ENCODE results near the gene PSKH1. TPM values are rescaled to one million over a fixed set of nuclear protein-coding genes. Genes with fewer than 3 reads are reported as not detected.

Gene PSKH1
- total RNA-seq, 1 donor from 2014 or later = 19.5 TPM

DNA sequence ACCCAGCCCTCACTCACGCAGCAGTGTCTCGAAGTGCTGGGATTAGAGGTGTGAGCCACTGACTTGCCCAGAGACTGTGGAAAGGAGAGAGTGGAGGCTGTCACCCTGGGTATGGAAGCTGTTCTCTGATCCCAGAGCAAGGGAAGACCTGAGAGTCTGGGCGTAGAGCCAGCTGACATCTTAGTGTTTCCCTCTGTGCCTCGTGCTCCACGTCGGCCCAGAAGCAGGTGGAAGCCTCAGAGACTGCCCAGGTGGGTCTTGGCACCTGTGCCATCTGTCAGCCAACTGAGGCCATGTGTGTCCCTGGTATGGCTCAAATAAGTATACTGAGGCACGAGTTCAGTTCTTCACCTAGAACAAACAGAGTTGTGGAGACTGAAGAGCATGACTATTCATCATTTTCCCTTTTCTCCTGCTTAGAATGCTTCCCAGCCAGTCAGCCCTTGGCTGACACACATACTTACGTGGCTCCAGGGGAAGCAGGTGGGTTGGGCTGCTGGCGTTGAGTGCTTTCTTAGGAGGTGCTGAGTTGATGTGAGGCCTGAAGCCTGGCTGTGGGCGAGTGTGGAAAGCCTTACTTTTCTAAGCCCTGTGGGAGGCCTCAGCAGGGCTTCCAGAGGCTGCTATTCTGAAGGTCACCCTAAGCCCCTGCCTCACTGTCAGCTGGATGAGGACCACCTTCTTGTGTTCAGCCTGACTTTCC is 30.5 kb downstream of the PSKH1 start:
- Histone ChIP-seq H3K4me3 (no peak overlapping the region), H3K9me3 (replicated peaks) (no peaks in the 10 kb centered on the region), H3K27ac (replicated peaks) (peak overlapping the region; percentile 28), H3K4me1 (peaks cover 90% of the 10 kb centered on the region), H3K27me3 (ENCODE audit: low read depth) (no peaks in the 10 kb centered on the region), H3K36me3 (peaks cover 13% of the 10 kb centered on the region)
- intact Hi-C loops (cut with micrococcal nuclease) = no loop called here
- TF ChIP-seq, protein P1, sequence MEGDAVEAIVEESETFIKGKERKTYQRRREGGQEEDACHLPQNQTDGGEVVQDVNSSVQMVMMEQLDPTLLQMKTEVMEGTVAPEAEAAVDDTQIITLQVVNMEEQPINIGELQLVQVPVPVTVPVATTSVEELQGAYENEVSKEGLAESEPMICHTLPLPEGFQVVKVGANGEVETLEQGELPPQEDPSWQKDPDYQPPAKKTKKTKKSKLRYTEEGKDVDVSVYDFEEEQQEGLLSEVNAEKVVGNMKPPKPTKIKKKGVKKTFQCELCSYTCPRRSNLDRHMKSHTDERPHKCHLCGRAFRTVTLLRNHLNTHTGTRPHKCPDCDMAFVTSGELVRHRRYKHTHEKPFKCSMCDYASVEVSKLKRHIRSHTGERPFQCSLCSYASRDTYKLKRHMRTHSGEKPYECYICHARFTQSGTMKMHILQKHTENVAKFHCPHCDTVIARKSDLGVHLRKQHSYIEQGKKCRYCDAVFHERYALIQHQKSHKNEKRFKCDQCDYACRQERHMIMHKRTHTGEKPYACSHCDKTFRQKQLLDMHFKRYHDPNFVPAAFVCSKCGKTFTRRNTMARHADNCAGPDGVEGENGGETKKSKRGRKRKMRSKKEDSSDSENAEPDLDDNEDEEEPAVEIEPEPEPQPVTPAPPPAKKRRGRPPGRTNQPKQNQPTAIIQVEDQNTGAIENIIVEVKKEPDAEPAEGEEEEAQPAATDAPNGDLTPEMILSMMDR (IDR thresholded peaks at IDR 0.05; ENCODE audit: borderline replicate concordance) = no peak
- DNase-seq = no peak

DNA sequence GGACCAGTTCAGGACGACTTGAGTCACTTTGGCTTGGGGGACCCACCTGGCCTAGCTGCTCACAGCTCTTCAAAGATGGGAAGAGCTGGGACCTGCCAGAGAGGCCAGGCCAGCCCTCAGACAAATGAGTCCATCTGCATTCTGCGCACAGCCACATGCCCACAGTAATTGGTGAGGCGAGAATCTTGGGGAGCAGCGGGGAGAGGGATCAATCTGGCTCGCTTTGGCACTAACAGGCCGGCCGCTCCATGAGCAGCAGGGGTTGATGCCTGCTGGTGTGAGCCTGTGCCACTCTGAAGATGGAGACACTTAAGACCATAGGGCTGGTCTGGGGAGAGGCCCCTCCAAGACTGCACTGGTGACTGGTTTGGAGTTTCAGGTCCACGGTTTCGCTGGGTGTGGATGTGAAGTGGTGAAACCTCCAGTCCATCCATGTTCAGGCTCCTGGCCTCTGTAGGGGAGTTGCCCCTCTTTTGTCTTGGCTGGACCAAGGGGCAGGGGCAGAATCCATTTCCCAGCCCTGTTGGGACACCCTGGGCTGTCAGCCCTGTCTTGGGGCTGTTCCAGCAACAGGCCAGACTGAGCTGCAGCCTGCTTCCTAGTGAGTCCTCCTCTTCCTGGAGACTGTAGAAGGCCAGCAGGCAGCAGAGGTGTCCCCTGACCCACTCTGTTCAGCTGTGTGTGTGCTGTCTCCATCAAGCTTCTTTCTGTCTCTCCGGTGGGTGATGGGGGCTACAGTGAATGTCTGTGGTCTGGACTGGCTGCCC is 31.3 kb downstream of the PSKH1 start:
- TF ChIP-seq, protein P1 (IDR thresholded peaks at IDR 0.05; ENCODE audit: borderline replicate concordance) = no peak
- no peaks in the 10 kb centered on the region for H3K27me3 ChIP-seq (ENCODE audit: low read depth)
- H3K27ac ChIP-seq (replicated peaks) = no peak overlapping the region
- peaks cover 16% of the 10 kb centered on the region for H3K36me3 ChIP-seq
- no peak for DNase-seq
- intact Hi-C loops (cut with micrococcal nuclease) = no loop called here
- no peak overlapping the region for H3K4me3 ChIP-seq
- H3K4me1 ChIP-seq = peaks cover 84% of the 10 kb centered on the region
- H3K9me3 ChIP-seq (replicated peaks) = no peaks in the 10 kb centered on the region

DNA sequence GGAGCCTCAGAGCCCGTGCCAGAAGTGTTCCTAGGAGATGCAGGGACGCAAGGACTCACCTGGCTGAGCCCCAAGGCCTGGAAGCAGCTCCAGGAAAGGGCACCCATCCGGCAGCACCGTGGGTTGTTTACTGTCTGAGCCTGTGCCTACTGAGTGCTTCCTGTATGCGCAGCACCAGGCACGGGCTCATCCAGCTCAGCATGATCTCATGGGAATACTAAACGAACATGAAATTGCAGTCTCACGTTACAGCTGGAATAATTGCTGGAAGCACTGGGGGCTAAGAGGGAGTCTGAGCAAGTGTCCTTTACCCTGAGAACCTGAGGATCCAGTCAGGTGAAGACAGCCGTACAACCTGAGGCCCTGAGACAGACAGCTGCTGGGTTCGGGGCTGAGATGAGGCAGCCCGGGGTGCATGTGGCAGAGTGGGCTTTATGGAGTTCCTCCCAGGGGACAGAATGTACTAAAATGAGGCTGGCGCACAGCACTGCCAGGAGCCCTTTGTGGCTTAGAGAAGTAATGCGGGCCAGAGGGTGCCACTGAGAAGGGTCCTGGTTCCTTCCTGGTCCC is 33.2 kb downstream of the PSKH1 start:
- Histone ChIP-seq H3K4me1 (peaks cover 64% of the 10 kb centered on the region), H3K27ac (replicated peaks) (peak overlapping the region; percentile 62), H3K4me3 (no peak overlapping the region), H3K36me3 (peaks cover 26% of the 10 kb centered on the region), H3K9me3 (replicated peaks) (no peaks in the 10 kb centered on the region), H3K27me3 (ENCODE audit: low read depth) (no peaks in the 10 kb centered on the region)
- TF ChIP-seq, protein P1 (IDR thresholded peaks at IDR 0.05; ENCODE audit: borderline replicate concordance) = no peak
- no peak for DNase-seq
- intact Hi-C loops (cut with micrococcal nuclease) = no loop called here

DNA sequence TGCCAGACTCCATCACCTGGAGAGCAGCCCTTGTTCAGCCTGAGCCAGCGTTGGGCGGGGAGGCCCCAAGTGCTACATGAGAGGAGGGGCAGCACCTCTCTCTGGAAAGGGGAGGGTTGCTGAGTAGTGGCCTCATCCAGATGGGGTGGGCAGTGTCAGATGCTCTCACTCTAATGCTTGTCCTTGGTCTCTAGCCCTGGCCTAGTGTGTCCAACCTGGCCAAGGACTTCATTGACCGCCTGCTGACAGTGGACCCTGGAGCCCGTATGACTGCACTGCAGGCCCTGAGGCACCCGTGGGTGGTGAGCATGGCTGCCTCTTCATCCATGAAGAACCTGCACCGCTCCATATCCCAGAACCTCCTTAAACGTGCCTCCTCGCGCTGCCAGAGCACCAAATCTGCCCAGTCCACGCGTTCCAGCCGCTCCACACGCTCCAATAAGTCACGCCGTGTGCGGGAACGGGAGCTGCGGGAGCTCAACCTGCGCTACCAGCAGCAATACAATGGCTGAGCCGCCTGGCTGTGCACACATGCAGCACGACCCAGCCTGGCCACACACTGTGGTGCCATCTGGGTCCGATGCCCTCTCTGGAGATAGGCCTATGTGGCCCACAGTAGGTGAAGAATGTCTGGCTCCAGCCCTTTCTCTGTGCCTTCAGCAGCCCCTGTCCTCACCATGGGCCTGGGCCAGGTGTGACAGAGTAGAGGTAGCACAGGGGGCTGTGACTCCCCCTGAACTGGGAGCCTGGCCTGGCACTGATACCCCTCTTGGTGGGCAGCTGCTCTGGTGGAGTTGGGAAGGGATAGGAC is 34.3 kb downstream of the PSKH1 start:
- Histone ChIP-seq H3K27ac (replicated peaks) (peak overlapping the region; percentile 62), H3K9me3 (replicated peaks) (no peaks in the 10 kb centered on the region), H3K36me3 (peaks cover 26% of the 10 kb centered on the region), H3K4me3 (no peak overlapping the region), H3K4me1 (peaks cover 54% of the 10 kb centered on the region), H3K27me3 (ENCODE audit: low read depth) (no peaks in the 10 kb centered on the region)
- intact Hi-C loops (cut with micrococcal nuclease) = no loop called here
- DNase-seq = no peak
- TF ChIP-seq, protein P1 (IDR thresholded peaks at IDR 0.05; ENCODE audit: borderline replicate concordance) = no peak

DNA sequence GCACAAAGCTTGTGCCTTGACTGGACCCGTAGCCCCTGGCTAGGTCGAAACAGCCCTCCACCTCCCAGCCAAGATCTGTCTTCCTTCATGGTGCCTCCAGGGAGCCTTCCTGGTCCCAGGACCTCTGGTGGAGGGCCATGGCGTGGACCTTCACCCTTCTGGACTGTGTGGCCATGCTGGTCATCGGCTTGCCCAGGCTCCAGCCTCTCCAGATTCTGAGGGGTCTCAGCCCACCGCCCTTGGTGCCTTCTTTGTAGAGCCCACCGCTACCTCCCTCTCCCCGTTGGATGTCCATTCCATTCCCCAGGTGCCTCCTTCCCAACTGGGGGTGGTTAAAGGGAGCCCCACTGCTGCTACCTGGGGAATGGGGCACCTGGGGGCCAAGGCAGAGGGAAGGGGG is 35.1 kb downstream of the PSKH1 start:
- intact Hi-C loops (cut with micrococcal nuclease) = no loop called here
- Histone ChIP-seq H3K36me3 (peaks cover 26% of the 10 kb centered on the region), H3K4me3 (no peak overlapping the region), H3K9me3 (replicated peaks) (no peaks in the 10 kb centered on the region), H3K27ac (replicated peaks) (no peak overlapping the region), H3K4me1 (peaks cover 46% of the 10 kb centered on the region), H3K27me3 (ENCODE audit: low read depth) (no peaks in the 10 kb centered on the region)
- DNase-seq = no peak
- TF ChIP-seq, protein P1 (IDR thresholded peaks at IDR 0.05; ENCODE audit: borderline replicate concordance) = no peak
